Large intestine (tissue), 3 donors: ENCODE results near the gene PTPRD. TPM values are rescaled to one million over a fixed set of nuclear protein-coding genes. Genes with fewer than 3 reads are reported as not detected.
"Not testable (repeated sequence)": the region's sequence is repeated elsewhere in the genome, so short reads cannot be mapped to it uniquely, and the experiment has no call there.

ENCODE experiments used
- DNase-seq, 2 donors: peaks; one replicate each; pipeline versions ENCODE4 v3.0.0 to v3.0.0-alpha.2; 2013
- H3K27ac ChIP-seq: one replicate; pipeline ENCODE4 v1.5.1; 2013; ENCODE audit warnings: low read length
- H3K27me3 ChIP-seq: 2 replicates; pipeline ENCODE4 v1.6.1; 2013; ENCODE audit warnings: low read length; ENCODE audit not compliant: control insufficient read depth, insufficient read depth
- H3K36me3 ChIP-seq: 2 replicates; pipeline ENCODE4 v1.6.1; 2013; ENCODE audit warnings: low read length; ENCODE audit not compliant: control insufficient read depth, insufficient read depth
- H3K4me1 ChIP-seq: one replicate; pipeline ENCODE4 v1.6.1; 2013; ENCODE audit warnings: low read length; ENCODE audit not compliant: control insufficient read depth, insufficient read depth
- H3K4me3 ChIP-seq: one replicate; pipeline ENCODE4 v1.5.1; 2013; ENCODE audit warnings: low read length
- H3K9me3 ChIP-seq: one replicate; pipeline ENCODE4 v1.6.1; 2013; ENCODE audit warnings: mild to moderate bottlenecking, low read depth, low read length, moderate library complexity; ENCODE audit not compliant: control insufficient read depth
- WGBS: methylation state at CpG from one replicate; pipeline ENCODE4 v1.1.5; 2013; ENCODE audit warnings: low lambda C conversion rate; ENCODE audit not compliant: insufficient coverage; 5-methylcytosine and 5-hydroxymethylcytosine counted together
- polyA plus RNA-seq: library from polyadenylated mRNA; unstranded; fragments of 120-200 nt; gene quantifications from one replicate; pipeline ENCODE4 v1.2.1, GENCODE V29; 2013

The PTPRD gene
- polyA plus RNA-seq, 1 donor: 12.0 TPM

DNA sequence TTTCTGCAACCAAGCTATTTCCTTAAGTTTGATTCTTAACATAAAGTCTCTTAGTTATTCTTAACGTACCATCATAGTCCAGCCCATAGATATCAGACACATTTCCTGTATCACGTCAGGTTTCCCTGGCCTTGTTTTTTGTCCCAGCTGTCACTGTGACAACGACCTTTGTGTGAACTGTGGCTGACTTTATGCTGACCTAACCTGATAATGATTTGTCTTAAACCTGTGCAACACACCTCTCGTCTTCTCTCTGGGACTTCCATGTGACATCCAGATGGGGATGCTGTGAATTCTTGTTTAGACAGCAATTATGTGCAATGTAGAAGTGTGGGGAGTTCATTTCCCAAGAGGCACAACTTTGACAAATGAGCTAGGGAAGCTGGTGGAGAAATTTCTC lies 662.8 kb downstream of the PTPRD start:
- 38% methylated on average over 1 of the region's 4 CpGs for WGBS
- Histone ChIP-seq H3K27me3 (no peaks in the 10 kb centered on the region), H3K9me3 (no peaks in the 10 kb centered on the region), H3K4me3 (no peak overlapping the region), H3K27ac (no peak overlapping the region), H3K4me1 (no peaks in the 10 kb centered on the region), H3K36me3 (no peaks in the 10 kb centered on the region)
- no peak for DNase-seq

DNA sequence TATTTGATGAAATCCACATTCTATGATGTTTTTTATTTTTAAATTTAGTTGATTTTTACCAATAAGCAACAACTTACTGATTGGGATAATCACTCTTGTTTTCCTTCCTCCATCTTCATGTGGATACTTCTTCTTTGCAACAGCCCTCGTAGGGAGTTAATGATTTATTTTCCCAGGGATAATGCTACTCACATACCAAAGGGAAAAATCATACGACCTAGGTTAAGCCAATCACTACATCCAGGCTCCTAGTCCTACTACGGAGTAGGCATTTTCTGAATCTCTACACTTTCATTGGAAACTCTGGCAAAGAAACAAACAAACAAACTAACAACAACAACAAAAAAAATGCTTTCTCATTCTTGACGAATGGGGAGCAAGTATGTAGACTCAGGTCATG lies 663.4 kb downstream of the PTPRD start:
- no peak overlapping the region for H3K4me3 ChIP-seq
- H3K9me3 ChIP-seq: no peaks in the 10 kb centered on the region
- no peak for DNase-seq
- H3K36me3 ChIP-seq: no peaks in the 10 kb centered on the region
- no peaks in the 10 kb centered on the region for H3K4me1 ChIP-seq
- H3K27ac ChIP-seq: no peak overlapping the region
- 56% methylated on average over 3 of the region's 4 CpGs for WGBS
- H3K27me3 ChIP-seq: no peaks in the 10 kb centered on the region

DNA sequence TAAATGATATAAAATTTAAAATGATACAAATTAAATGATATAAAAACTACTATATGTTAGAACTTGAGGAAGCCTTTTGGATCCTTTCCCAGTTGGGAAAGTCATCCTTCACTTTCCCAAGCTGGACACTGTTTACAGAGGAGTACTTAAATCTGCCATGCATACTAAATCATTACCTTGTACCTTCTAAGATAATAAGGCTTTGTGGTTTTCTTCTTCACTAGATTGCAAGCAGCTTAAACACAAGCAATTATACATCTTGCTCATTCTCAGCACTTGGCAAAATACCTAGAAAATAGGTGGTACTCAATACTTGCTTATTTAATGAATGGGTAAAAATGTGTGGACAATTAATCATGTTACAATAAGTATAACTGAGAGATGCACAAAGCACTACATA lies 666.8 kb downstream of the PTPRD start:
- Histone ChIP-seq H3K9me3 (no peaks in the 10 kb centered on the region), H3K27me3 (no peaks in the 10 kb centered on the region), H3K4me1 (no peaks in the 10 kb centered on the region), H3K27ac (no peak overlapping the region), H3K4me3 (no peak overlapping the region), H3K36me3 (no peaks in the 10 kb centered on the region)
- DNase-seq: no peak

DNA sequence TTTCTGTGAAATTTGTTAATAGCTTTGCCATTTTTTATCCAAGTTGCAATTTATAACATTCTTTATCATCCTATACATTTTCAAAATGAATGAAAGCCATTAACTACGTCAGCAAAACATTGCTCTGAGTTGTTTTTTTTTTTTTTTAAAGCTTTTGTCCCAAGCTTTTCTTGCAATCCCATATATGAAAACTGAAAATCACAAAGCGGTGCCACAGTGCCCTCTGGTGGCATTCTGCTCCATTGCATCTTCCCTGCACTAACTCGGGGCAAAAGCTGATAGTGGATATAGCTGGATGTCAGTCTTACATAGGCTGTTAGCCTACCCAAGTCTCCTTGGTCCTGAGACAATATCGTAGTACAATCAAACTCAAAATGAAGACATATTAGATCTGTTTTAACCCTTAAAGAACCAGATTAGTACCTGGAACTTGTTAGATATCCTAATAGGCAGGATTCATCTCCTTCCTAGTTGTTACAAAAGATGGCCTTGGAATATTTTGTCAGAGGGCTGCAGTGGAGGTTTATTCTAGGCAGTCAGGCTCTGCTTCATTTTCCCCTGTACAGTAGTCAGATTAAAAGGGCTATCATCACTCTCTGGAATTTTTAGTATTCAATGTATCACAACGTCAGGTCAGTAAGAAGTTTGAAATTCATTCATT lies 669.9 kb downstream of the PTPRD start:
- no peak overlapping the region for H3K4me3 ChIP-seq
- H3K36me3 ChIP-seq: no peaks in the 10 kb centered on the region
- 0% methylated on average over 3 of the region's 5 CpGs for WGBS
- H3K4me1 ChIP-seq: no peaks in the 10 kb centered on the region
- H3K27ac ChIP-seq: no peak overlapping the region
- DNase-seq: peak; percentile 42 to 46
- H3K9me3 ChIP-seq: no peaks in the 10 kb centered on the region
- H3K27me3 ChIP-seq: no peaks in the 10 kb centered on the region

DNA sequence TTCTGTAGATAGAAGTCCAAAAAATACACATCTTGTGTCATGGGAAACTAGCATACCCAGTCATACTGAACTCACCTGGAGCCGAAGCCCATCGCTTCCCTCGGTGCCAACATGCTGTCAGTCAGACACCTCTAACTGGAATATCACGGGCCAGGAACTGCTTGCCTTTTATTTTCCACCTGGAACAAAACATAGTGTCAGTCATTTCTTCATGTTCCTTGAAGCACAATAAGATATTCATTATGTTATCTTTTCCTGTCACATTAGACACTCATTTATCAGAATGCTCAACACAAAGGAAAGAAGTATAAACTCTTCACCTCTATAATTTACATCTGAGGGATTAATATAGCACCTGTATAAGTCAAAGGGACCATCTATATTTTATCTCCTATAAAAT lies 674.4 kb downstream of the PTPRD start:
- Histone ChIP-seq H3K4me3 (no peak overlapping the region), H3K27ac (no peak overlapping the region), H3K9me3 (no peaks in the 10 kb centered on the region), H3K27me3 (no peaks in the 10 kb centered on the region), H3K36me3 (no peaks in the 10 kb centered on the region), H3K4me1 (no peaks in the 10 kb centered on the region)
- WGBS: no CpG with 5 or more reads among the region's 4 CpGs
- DNase-seq: no peak

DNA sequence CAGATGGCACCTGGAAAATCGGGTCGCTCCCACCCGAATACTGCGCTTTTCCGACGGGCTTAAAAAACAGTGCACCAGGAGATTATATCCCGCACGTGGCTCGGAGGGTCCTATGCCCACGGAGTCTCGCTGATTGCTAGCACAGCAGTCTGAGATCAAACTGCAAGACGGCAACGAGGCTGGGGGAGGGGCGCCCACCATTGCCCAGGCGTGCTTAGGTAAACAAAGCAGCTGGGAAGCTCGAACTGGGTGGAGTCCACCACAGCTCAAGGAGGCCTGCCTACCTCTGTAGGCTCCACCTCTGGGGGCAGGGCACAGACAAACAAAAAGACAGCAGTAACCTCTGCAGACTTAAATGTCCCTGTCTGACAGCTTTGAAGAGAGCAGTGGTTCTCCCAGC lies 681.3 kb downstream of the PTPRD start:
- not testable (repeated sequence) for H3K9me3 ChIP-seq, H3K27ac ChIP-seq, H3K4me3 ChIP-seq, H3K4me1 ChIP-seq, H3K27me3 ChIP-seq, H3K36me3 ChIP-seq, DNase-seq
- WGBS: no CpG with 5 or more reads among the region's 16 CpGs

DNA sequence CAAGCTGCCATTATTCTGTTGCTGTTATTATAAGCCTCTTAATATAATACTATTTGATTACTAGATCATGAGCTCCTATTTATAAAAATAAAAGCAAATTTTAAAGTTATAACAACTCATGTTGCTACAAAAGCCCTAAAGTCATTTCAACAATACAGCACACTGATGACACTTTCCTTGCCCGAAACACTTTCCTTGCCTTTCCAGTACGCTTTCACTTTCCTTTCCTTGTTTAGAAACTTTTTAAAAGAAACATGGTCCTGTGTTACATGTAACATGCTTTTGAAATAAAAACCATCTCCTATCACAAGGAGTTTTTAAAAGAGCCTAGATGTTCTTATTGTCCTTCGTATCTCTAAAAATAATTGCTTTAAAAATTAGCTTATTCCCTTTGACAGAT lies 688.4 kb downstream of the PTPRD start:
- H3K36me3 ChIP-seq: no peaks in the 10 kb centered on the region
- peak in 1 of 2 donors; percentile 7 for DNase-seq
- H3K9me3 ChIP-seq: no peaks in the 10 kb centered on the region
- no peak overlapping the region for H3K27ac ChIP-seq
- WGBS: 30% methylated on average over 3 of the region's 3 CpGs
- no peak overlapping the region for H3K4me3 ChIP-seq
- H3K4me1 ChIP-seq: no peaks in the 10 kb centered on the region
- H3K27me3 ChIP-seq: no peaks in the 10 kb centered on the region

DNA sequence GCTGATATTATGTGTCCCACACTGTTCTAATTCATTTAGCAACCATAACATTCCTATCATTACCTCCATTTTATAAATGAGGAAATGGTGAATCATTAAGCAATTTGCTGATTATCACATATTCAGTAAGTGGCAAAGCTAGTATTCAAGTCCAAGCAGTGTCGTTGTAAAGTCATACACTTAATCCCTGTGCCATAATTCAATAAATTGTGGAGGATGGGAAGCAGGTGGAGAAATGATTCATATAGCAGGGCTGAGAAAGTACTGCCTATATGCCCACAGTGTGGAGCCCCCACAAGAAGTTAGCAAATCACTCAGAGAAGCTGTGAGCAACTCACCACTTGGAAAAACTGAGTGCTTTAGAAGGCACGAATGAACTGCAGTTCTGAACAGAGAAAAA lies 691.0 kb downstream of the PTPRD start:
- Histone ChIP-seq H3K9me3 (no peaks in the 10 kb centered on the region), H3K4me3 (no peak overlapping the region), H3K36me3 (no peaks in the 10 kb centered on the region), H3K27ac (no peak overlapping the region), H3K4me1 (no peaks in the 10 kb centered on the region), H3K27me3 (no peaks in the 10 kb centered on the region)
- WGBS: no CpG with 5 or more reads among the region's 2 CpGs
- DNase-seq: no peak

DNA sequence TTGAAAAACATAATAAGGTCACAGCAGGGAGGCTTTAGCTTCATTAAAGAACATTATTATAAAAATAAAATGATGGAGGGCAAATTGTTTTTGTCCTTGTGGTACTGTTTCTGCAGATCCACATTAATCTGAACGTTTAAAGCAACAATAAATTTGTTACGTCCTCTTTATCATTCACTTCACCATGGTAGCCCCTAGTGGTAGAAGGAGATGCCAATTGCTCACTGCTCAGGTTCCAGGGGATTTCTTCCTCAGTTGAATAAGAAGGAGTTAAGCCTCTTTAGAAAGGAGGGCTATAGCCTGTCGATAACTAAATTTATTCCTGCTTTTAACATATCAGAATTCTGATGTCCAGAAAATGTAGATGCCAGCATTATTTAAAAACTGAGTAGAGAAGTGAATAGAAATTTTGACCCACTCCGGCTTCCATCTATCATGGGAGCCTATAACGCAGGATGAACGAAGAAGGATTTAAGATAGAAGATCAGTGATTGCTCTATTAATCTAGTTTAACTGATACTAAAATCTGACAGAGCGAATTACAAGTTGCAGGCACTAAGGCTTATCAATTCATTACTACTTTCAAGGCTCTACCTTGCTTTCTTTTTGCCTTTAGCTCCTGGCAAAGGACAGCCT lies 692.3 kb downstream of the PTPRD start:
- WGBS: 100% methylated on average over 2 of the region's 7 CpGs

DNA sequence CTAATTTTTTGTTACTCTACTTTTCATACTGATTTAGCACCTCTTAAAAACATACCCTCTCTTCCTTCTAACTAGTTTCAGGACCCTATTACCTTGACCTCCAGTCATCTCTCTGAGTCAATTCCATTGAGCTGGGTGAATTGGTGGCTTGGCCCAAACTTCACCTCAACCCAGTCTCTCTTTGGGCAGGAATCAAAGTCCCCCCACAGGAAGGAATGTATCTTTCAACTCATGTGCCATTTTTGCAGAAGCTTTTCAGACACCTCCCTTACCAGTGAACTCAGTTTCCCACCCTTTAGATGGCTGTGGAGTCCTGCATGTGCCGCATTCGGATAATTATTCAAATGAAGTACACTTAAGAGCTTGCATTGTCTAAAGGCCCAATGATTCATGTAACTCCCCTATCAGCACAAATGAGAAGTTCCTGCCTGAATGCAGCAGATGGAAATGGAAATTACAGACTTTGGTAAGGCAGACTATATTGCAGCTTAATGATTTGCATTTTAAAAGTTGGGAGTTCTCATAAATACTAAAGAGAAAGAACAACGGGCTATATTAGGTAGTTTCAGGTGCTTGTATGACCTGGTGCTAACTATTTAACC lies 693.5 kb downstream of the PTPRD start:
- H3K36me3 ChIP-seq: no peaks in the 10 kb centered on the region
- no peaks in the 10 kb centered on the region for H3K27me3 ChIP-seq
- WGBS: 20% methylated on average over 1 of the region's 3 CpGs
- H3K4me3 ChIP-seq: no peak overlapping the region
- H3K9me3 ChIP-seq: no peaks in the 10 kb centered on the region
- DNase-seq: no peak
- no peaks in the 10 kb centered on the region for H3K4me1 ChIP-seq
- H3K27ac ChIP-seq: no peak overlapping the region

More for the DNA sequence above, 692.3 kb downstream of the PTPRD start:
- Histone ChIP-seq H3K27me3 (no peaks in the 10 kb centered on the region), H3K27ac (no peak overlapping the region), H3K4me1 (no peaks in the 10 kb centered on the region), H3K4me3 (no peak overlapping the region), H3K9me3 (no peaks in the 10 kb centered on the region), H3K36me3 (no peaks in the 10 kb centered on the region)
- no peak for DNase-seq

DNA sequence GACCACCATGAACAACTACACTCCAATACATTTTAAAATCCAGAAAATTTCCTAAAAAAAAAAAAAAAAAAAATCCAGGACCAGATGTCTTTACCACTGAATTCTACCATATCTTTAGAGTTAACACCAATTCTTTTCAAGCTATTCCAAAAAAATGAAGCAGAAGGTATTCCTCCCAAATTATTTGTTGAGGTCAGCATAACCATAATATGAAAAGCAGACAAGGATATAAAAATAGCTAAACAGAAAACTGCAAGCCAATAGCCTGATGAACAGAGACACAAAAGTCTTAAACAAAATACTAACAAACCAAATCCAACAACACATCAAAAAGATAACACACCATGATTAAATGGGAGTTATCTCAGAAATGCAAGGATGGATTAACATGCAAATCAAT lies 695.4 kb downstream of the PTPRD start:
- Histone ChIP-seq H3K27me3 (no peaks in the 10 kb centered on the region), H3K4me1 (no peaks in the 10 kb centered on the region), H3K36me3 (no peaks in the 10 kb centered on the region), H3K27ac (no peak overlapping the region), H3K9me3 (no peaks in the 10 kb centered on the region), H3K4me3 (no peak overlapping the region)
- DNase-seq: no peak
